Tibial artery (tissue), 4 donors: ENCODE data around the gene UNC93A.
"Not testable (repeated sequence)": the region's sequence is repeated elsewhere in the genome, so short reads cannot be mapped to it uniquely, and the experiment has no call there.

ENCODE experiments used
- DNase-seq, 2 donors: peaks; one replicate each; pipeline ENCODE4 v3.0.0-alpha.2; 2019
- H3K27ac ChIP-seq, 2 donors: fragments of 200-600 bp; sonication (generic) in 1 of 2; 1 replicate in 1 of 2; 2 replicates in 1 of 2; pipeline ENCODE4 v1.5.1; 2018 to 2019; ENCODE audit warnings: mild to moderate bottlenecking in 1 of 2
- H3K27me3 ChIP-seq, 2 donors: fragments of 200-600 bp; sonication (generic) in 1 of 2; one replicate each; pipeline versions ENCODE4 v1.5.1 to v1.6.0; 2016 to 2019
- H3K36me3 ChIP-seq, 3 donors: fragments of 200-600 bp; sonication (generic) in 2 of 3; one replicate each; pipeline ENCODE4 v1.5.1; 2016 to 2019; ENCODE audit warnings: mild to moderate bottlenecking in 2 of 3
- H3K4me1 ChIP-seq, 4 donors: fragments of 200-600 bp; sonication (generic) in 2 of 4; 1 replicate in 3 of 4; 2 replicates in 1 of 4; pipeline ENCODE4 v1.5.1; 2016 to 2019
- H3K4me3 ChIP-seq, 2 donors: fragments of 200-600 bp; sonication (generic) in 1 of 2; 1 replicate in 1 of 2; 2 replicates in 1 of 2; pipeline ENCODE4 v1.5.1; 2018 to 2019; ENCODE audit warnings: mild to moderate bottlenecking in 2 of 2
- H3K9me3 ChIP-seq, 3 donors: fragments of 200-600 bp; sonication (generic) in 1 of 3; one replicate each; pipeline ENCODE4 v1.5.1; 2016 to 2019
- intact Hi-C: fragments of 100-400 bp; cut with DNase I; formaldehyde crosslinking; loops from one replicate; pipeline ENCODE4 v1.15.0; 2023; ENCODE audit warnings: low total_unique reads
- TF ChIP-seq, protein P1 (sequence below), 2 experiments: fragments of 200-600 bp in 1 of 2; fragments of 450-650 bp in 1 of 2; IDR thresholded peaks; one replicate each; pipeline ENCODE4 v1.5.1; 2017 to 2019; ENCODE audit warnings: antibody characterized with exemption in 2 of 2, mild to moderate bottlenecking in 1 of 2, moderate library complexity in 1 of 2

The UNC93A gene

GRCh38 chr6:167288591-167289225 is 2.4 kb upstream of the UNC93A start:
- H3K36me3 ChIP-seq, H3K4me3 ChIP-seq, intact Hi-C loops, H3K4me1 ChIP-seq, DNase-seq, H3K9me3 ChIP-seq, H3K27ac ChIP-seq: not testable (repeated sequence)
- TF ChIP-seq, protein P1, sequence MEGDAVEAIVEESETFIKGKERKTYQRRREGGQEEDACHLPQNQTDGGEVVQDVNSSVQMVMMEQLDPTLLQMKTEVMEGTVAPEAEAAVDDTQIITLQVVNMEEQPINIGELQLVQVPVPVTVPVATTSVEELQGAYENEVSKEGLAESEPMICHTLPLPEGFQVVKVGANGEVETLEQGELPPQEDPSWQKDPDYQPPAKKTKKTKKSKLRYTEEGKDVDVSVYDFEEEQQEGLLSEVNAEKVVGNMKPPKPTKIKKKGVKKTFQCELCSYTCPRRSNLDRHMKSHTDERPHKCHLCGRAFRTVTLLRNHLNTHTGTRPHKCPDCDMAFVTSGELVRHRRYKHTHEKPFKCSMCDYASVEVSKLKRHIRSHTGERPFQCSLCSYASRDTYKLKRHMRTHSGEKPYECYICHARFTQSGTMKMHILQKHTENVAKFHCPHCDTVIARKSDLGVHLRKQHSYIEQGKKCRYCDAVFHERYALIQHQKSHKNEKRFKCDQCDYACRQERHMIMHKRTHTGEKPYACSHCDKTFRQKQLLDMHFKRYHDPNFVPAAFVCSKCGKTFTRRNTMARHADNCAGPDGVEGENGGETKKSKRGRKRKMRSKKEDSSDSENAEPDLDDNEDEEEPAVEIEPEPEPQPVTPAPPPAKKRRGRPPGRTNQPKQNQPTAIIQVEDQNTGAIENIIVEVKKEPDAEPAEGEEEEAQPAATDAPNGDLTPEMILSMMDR (IDR thresholded peaks at IDR 0.05) = peak in 1 of 2 experiments; percentile 40
- H3K27me3 ChIP-seq = peaks cover 0 to 12% of the 10 kb centered on the region in 2 donors

DNA sequence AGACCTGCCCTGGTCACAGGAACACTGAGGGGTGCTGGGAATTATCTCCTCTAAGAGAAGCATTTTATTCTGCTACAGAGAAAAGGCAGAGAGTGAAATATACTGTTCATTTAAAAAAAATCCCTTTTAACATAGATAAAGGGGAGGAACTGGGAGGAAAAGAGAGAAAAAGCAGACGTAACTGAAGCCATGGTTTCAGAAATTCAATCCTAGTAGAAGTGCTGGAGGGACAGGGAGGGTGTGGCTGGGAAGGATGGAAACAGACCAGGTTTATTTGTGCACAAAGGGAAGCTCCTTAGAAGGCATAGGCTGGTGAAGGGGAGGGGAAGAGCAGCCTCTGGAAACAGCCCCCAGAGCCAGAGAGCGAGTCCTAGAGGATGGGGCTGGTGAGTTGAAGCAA is 1.8 kb upstream of the UNC93A start:
- H3K27me3 ChIP-seq = peaks cover 0 to 12% of the 10 kb centered on the region in 2 donors
- intact Hi-C loops, H3K36me3 ChIP-seq, H3K4me1 ChIP-seq, H3K4me3 ChIP-seq, DNase-seq, H3K27ac ChIP-seq, H3K9me3 ChIP-seq: not testable (repeated sequence)

- Histone ChIP-seq H3K4me1 (no peaks in the 10 kb centered on the region), H3K4me3 (no peak overlapping the region), H3K27ac (no peak overlapping the region), H3K27me3 (peaks cover 0 to 8% of the 10 kb centered on the region in 2 donors), H3K36me3 (no peaks in the 10 kb centered on the region), H3K9me3 (no peaks in the 10 kb centered on the region)
- intact Hi-C loops = no loop called here
- no peak for DNase-seq
- TF ChIP-seq, protein P1 (IDR thresholded peaks at IDR 0.05) = no peak
Observed at GRCh38 chr6:167291623-167292300, 647 bp downstream of the UNC93A start.

- peaks cover 0 to 8% of the 10 kb centered on the region in 2 donors for H3K27me3 ChIP-seq
- TF ChIP-seq, protein P1 (IDR thresholded peaks at IDR 0.05) = no peak
- H3K4me1 ChIP-seq = no peaks in the 10 kb centered on the region
- H3K27ac ChIP-seq = no peak overlapping the region
- H3K36me3 ChIP-seq = no peaks in the 10 kb centered on the region
- intact Hi-C loops = no loop called here
- no peak for DNase-seq
- H3K9me3 ChIP-seq = no peaks in the 10 kb centered on the region
- no peak overlapping the region for H3K4me3 ChIP-seq
Observed at GRCh38 chr6:167292301-167293087, 1.4 kb downstream of the UNC93A start.

GRCh38 chr6:167293088-167293589 is 2.0 kb downstream of the UNC93A start:
- Histone ChIP-seq H3K4me3 (no peak overlapping the region), H3K27ac (no peak overlapping the region), H3K36me3 (no peaks in the 10 kb centered on the region), H3K4me1 (no peaks in the 10 kb centered on the region), H3K27me3 (peaks cover 0 to 8% of the 10 kb centered on the region in 2 donors), H3K9me3 (no peaks in the 10 kb centered on the region)
- no peak for DNase-seq
- intact Hi-C loops = no loop called here
- TF ChIP-seq, protein P1 (IDR thresholded peaks at IDR 0.05) = no peak
